HG02610 (cell line): ENCODE results near the gene NCOR2.

Source experiments
- ATAC-seq: cut with Tn5 transposase; IDR thresholded peaks from one replicate; pipeline ENCODE4 v1.9.1; 2021; ENCODE audit warnings: mild to moderate bottlenecking, moderate library complexity; ENCODE audit not compliant: unreplicated experiment

The NCOR2 gene

GRCh38 chr12:124544983-124545382, 22.4 kb downstream of the NCOR2 start:
- no peak for ATAC-seq

DNA sequence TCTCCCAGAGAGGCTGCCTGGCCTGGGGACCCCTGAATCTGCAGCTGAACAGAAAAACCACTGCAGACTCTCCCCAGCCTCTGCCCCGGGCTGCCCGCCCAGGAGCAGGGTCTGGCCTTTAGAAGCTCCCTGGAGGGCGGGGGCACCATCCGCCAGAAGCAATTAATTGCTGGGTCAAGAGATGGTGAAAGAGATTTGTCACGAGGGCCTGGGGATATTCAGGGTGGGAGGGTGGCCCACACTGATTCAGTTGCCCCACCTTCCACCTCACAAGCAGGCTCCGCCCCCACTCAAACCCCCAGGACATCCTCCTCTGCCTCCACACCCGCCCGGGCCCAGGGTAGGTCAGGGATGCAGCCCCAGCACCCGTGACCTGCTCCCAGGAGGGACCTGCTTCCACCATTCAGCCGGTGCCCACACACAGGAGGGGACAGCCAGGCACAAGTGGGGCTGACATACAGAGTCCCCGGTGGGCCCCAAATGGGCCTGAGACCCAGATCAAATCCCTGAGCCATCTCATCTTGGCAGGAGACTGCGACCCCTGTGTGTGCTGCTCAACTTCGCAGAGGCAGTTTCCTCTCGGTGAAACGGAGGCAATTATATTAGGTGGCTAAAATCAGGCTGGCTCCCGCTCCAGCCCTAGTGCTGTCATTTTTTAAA, 23.0 kb downstream of the NCOR2 start:
- no peak for ATAC-seq

DNA sequence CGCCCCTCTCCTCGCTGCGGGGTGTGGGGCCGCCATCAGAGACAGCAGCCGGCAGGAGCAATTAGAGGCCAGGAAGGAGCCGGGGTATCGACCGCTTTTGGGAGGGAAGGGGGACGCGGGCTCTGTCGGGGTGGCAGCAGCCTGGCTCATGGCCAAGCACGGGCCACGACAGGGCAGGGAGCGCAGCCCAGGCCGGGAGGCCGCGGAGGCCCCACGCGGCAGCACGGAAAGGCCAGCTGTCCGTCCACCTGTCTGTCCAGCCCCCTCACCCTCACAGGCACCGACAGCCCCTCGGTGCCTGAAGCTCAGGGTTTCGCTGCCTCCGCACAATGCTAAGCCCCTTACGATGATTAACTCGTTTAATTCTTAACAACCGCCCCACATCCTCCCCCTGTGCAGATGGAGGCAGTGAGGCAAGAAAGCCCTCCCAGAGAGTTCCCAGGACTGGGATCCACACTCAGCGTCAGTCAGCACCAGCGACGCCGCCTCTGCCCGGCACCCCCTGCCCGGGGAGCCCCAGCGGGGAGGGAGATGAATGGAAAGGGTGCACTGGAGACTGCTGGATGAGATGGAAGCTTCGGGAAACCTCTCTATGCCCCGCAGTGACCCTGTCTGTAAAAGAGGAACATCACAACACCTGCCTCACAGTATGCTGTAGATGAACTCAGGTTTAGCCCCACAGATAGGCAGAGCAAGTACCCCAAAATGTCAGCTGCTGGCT, 23.7 kb downstream of the NCOR2 start:
- ATAC-seq: no peak

GRCh38 chr12:124543052-124543589, 24.3 kb downstream of the NCOR2 start:
- no peak for ATAC-seq

DNA sequence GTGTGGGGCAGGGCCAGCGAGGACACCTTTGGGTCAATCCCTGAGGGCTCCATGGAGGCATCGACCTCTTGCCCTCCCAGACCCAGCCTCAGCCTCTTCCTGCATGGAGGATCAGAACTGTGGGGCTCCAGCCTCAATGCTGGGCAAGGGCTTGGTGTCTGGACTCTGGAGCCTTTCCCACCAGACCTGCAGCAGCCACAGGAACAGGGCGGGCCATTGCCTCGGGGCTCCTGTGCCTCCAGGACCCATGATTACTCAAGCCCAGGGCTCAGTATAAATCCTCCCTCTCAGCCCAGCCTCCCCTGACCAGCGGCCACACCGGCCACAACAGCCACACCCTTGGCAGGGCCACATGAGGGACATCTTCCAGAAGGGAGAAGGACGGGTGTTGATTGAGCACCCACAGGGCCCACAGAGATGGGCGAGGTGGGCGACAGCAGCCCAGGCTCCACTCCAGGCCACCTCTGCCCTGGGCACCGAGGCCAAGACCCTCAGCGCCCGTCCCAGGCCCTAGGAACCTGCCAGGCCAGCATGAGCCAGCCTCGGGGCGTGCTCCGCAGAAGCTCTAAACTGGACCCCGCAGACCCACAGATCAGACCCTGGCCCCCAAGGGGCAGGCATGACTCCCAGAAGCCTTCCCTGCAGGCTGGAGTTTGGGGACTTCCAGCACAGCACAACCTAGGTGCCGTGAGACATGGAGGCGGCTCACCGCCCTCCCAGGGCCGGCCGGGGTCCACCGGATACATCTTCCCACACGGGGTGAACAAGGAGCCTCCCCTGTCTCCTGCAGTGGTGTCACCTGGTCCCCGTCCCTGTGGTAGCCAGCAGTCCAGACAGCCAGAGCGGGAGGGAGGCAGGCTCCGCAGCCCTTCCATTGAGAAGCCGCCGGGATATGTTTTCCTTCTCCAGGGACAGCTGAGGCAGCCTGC, 25.1 kb downstream of the NCOR2 start:
- ATAC-seq: no peak

DNA sequence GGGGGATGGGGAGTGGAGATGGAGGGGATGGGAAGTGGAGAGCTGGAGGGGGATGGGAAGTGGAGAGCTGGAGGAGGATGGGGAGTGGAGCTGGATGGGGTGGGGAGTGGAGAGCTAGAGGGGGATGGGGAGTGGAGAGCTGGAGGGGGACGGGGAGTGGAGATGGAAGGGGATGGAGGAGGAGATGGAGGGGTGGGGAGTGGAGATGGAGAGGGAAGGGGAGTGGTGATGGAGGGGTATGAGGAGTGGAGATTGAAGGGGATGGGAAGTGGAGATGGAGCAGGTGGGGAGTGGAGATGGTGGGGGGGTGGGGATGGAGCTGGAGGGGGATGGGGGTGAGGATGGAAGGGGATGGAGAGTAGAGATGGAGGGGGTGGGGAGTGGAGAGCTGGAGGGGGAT, 26.1 kb downstream of the NCOR2 start:
- ATAC-seq: no peak

DNA sequence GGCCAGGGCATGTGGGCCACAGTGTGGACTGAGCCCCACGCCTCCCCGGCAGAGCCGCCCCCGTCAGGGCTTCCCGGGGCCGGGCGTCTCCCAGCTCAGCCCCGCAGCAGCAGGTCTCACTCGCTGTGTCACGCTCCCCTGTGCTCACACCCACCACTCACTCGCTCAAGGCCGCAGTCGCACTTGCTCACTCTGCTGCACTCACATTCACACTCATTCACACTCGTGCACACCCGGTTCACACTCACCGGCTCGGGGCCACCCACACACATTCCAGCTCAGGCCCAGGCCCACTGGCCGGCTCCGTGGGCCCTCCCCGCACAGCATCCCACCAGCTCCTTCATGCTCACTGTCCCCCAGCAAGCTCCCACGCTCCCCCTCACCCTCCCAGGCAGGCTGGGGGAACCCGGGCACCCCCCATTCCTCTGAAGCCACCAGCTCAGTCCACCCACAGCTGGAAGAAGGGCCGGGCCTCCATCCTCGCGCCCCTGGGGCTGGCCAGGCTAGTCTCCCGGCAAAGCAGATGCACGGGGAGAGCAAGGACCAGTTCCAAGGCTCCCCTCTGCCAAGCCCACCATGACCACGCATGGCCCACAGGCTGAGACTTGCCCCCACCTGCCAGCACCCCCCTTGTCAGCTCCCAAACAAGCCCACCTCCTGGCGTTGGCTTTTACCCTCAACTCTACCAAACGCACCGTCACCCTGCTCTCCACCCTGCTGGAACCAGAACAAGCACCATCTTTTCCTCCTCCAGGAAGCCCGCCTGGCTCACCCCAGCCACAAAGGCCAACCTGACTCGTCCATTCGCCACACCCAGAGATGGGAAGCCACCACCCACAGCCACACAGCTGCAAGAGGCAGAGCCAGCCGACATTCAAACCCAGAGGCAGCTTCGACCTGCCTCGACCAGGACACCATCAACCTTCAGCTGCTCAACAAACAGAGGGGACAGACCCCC, 28.0 kb downstream of the NCOR2 start:
- no peak for ATAC-seq

DNA sequence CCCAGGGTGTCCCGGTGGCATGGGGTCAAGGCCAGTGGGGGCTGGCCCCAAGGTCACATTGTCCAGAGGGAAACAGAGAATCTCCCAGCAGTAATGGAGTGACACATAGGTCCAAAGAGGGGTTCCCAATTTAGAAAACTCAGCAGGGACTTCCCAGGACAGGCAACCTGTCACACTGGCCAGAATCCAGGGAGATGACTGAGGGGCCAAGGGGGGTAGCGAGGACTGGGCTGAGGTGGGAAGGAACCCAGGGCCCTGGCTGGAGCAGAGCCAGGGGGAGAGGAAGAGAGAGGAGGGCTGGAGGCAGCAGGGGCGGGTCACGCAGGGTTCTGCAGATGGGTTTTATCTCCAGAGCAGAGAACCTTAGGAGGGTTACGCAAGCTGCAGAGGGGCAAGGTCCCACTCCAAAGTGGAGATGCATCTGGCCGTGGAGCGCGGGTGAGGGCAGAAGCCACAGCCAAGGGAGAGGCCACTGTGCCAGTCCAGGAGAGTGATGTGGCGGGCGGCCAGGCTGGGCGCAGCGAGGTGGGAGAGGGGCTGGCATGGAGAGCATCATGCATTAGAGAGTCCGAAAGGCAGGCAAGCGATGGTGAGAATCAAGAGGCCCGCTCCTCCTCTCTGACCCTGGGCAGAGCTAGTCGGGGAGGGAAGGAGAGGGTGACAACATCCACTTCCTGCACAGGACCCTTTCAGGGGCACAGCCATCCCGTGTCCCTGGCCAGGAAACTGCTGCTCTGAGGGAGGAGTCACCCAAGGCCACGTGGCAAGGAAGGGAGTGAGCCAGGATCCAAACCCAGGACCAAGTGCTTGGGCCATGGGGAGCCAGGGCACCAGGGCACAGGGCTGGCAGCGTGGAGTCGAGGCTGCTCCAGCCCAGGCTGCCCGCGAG, 29.0 kb downstream of the NCOR2 start:
- ATAC-seq: no peak

GRCh38 chr12:124537525-124538193, 29.8 kb downstream of the NCOR2 start:
- no peak for ATAC-seq

GRCh38 chr12:124536641-124537040, 30.8 kb downstream of the NCOR2 start:
- ATAC-seq: no peak

DNA sequence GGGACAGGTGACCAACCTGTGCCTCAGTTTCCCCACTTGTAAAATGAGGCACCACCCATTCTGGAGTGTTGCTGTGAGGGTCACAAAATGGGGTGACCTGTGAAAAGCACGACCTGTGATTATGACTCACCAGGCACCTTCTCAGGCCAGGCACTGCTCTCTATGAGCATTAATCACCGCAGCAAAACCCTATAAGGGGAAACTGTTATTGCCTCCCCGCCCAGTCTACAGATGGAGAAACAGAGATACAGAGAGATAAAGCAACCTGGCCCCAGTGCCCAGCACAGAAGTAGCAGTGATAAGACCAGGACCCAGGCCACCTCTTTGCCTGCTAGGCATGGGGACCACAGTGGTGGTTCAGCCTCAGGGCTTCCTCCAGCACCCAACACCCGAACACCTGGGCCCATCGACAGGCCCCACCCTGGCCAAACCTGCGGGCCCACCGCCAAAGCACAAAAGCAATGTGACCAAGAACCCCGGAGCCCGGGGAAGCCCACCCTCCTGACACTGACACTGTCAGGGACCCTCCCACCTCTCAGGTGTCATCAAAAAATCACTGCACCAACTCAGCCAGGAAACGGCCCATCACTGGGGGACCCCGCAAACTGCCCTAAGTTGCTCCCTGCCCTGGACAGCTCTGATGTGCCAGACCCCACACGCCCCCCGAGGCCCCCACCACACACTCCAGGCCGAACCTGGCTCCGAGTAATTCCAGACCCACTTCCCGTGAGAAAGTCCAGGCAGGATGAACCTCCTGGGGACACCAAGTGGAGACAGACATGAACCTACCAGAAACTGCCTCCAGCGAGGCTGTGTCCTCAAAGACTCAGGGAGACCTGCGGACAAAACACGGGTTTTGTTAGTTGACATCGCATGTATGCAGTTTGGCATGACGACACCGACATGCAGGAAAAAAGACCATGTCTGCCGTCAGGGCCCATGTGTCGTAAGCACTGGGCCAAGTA, 32.4 kb downstream of the NCOR2 start:
- no peak for ATAC-seq

GRCh38 chr12:124533456-124533855, 34.0 kb downstream of the NCOR2 start:
- ATAC-seq: no peak

DNA sequence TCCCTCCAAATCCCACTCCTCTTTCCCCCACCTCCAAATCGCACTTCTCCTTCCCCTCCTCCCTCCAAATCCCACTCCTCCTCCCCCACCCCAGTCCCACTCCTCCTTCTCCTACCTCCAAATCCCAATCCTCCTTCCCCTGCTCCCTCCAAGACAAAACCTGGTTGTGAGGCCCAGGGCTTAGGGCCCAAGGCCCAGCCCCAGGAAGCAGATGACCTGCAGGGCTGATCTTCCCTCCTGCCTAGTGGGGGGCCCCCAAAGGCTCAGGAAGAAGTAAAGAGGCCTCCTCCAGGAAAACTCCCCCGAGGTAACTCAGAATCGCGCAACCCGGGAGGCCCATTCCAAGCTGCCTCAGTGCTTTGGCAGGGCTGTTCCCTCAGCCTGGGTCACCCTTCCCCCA, 34.4 kb downstream of the NCOR2 start:
- no peak for ATAC-seq

DNA sequence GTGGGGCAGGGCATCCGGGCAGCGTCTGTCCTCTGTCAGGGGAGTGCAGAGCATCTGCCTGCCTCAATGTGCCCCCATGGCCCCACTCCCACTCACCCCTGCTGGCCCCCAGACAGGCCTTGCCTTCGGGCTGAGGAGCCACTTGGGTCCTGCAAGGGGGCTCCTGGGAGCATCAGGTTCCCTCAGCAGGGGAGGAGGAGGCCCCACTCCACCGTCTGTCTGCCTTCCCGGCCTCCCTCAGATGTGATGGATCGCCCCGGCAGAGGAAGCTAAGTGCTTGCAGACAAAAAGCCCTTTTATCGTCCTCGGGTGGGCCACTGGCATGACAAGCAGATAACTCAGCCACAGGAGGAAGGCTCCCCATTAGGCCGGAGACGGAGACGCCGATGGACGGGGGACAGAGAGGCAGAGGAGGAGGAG, 35.1 kb downstream of the NCOR2 start:
- ATAC-seq: no peak

- ATAC-seq: no peak
These were observed 35.5 kb downstream of the NCOR2 start for GRCh38 chr12:124531906-124532305.

DNA sequence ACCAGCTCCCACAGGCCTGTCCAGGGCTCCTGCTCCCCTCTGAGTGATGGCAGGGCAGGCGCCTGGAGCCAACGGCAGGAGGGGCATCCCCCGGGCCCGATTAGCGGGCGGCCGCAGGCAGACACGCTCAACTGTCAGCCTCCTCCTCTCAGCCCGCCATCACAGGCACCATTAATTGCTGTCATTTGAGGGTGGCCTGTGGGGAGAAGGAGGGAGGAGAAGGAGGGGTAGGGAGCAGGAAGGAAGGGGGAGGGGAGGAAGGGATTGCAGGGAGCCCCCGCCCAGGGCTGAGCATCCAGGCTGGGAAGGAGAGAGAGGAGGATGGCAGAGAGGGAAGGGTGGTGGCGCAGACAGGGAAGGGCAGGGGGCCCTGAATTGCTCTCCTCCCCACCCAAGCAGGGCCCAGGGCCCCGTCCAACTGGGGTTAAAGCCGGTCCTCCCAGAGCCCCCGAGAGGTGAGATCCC, 36.1 kb downstream of the NCOR2 start:
- no peak for ATAC-seq

- no peak for ATAC-seq
These were observed 36.7 kb downstream of the NCOR2 start for GRCh38 chr12:124530637-124531263.
